Measurements from ENCODE around the gene ERGIC3.

DNA sequence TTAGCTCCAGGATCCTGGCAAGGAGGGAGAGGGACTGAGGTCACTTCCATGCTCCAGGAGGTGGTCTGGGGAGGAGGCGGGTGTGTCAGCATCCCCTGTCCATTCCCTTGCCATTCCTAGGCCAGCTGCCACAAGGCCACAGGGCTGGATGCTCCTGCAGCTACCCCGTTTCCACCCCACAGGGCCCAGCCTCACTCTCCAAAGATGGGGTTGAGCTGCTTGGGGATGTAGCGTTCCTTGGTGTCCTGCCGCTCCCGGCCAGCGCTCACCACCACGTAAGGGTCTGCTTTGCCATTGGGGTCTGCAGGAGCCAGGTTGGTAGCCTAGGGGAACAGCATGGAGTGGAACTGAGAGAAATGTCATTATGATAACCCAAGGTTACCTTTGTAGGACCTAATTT is 23.0 kb downstream of the ERGIC3 start:
- TF ChIP-seq, protein P1, sequence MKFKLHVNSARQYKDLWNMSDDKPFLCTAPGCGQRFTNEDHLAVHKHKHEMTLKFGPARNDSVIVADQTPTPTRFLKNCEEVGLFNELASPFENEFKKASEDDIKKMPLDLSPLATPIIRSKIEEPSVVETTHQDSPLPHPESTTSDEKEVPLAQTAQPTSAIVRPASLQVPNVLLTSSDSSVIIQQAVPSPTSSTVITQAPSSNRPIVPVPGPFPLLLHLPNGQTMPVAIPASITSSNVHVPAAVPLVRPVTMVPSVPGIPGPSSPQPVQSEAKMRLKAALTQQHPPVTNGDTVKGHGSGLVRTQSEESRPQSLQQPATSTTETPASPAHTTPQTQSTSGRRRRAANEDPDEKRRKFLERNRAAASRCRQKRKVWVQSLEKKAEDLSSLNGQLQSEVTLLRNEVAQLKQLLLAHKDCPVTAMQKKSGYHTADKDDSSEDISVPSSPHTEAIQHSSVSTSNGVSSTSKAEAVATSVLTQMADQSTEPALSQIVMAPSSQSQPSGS (tag by site-specific recombination; IDR thresholded peaks at IDR 0.05; ENCODE audit: low read depth), result no peak
- TF ChIP-seq ZNF202 (tag by site-specific recombination; IDR thresholded peaks at IDR 0.05; ENCODE audit: borderline replicate concordance) (no peak), ZNF501 (tag by site-specific recombination; IDR thresholded peaks at IDR 0.05) (no peak), ZNF24 (tag by site-specific recombination; IDR thresholded peaks at IDR 0.05) (no peak), ZNF174 (tag by site-specific recombination; IDR thresholded peaks at IDR 0.05) (no peak), ZFP41 (tag by site-specific recombination; IDR thresholded peaks at IDR 0.05; ENCODE audit: borderline replicate concordance) (no peak), FEZF1 (tag by site-specific recombination; IDR thresholded peaks at IDR 0.05) (no peak), YY1 (tag by site-specific recombination; IDR thresholded peaks at IDR 0.05) (no peak), ZNF138 (tag by site-specific recombination; IDR thresholded peaks at IDR 0.05; ENCODE audit: borderline replicate concordance) (no peak)
- TF ChIP-seq, protein P2, sequence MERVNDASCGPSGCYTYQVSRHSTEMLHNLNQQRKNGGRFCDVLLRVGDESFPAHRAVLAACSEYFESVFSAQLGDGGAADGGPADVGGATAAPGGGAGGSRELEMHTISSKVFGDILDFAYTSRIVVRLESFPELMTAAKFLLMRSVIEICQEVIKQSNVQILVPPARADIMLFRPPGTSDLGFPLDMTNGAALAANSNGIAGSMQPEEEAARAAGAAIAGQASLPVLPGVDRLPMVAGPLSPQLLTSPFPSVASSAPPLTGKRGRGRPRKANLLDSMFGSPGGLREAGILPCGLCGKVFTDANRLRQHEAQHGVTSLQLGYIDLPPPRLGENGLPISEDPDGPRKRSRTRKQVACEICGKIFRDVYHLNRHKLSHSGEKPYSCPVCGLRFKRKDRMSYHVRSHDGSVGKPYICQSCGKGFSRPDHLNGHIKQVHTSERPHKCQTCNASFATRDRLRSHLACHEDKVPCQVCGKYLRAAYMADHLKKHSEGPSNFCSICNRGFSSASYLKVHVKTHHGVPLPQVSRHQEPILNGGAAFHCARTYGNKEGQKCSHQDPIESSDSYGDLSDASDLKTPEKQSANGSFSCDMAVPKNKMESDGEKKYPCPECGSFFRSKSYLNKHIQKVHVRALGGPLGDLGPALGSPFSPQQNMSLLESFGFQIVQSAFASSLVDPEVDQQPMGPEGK (tag by site-specific recombination; IDR thresholded peaks at IDR 0.05), result no peak
- TF ChIP-seq, protein P3, sequence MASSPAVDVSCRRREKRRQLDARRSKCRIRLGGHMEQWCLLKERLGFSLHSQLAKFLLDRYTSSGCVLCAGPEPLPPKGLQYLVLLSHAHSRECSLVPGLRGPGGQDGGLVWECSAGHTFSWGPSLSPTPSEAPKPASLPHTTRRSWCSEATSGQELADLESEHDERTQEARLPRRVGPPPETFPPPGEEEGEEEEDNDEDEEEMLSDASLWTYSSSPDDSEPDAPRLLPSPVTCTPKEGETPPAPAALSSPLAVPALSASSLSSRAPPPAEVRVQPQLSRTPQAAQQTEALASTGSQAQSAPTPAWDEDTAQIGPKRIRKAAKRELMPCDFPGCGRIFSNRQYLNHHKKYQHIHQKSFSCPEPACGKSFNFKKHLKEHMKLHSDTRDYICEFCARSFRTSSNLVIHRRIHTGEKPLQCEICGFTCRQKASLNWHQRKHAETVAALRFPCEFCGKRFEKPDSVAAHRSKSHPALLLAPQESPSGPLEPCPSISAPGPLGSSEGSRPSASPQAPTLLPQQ (tag by site-specific recombination; IDR thresholded peaks at IDR 0.05), result no peak
- TF ChIP-seq, protein P4, sequence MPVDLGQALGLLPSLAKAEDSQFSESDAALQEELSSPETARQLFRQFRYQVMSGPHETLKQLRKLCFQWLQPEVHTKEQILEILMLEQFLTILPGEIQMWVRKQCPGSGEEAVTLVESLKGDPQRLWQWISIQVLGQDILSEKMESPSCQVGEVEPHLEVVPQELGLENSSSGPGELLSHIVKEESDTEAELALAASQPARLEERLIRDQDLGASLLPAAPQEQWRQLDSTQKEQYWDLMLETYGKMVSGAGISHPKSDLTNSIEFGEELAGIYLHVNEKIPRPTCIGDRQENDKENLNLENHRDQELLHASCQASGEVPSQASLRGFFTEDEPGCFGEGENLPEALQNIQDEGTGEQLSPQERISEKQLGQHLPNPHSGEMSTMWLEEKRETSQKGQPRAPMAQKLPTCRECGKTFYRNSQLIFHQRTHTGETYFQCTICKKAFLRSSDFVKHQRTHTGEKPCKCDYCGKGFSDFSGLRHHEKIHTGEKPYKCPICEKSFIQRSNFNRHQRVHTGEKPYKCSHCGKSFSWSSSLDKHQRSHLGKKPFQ (tag by site-specific recombination; IDR thresholded peaks at IDR 0.05), result no peak
- TF ChIP-seq, protein P5, sequence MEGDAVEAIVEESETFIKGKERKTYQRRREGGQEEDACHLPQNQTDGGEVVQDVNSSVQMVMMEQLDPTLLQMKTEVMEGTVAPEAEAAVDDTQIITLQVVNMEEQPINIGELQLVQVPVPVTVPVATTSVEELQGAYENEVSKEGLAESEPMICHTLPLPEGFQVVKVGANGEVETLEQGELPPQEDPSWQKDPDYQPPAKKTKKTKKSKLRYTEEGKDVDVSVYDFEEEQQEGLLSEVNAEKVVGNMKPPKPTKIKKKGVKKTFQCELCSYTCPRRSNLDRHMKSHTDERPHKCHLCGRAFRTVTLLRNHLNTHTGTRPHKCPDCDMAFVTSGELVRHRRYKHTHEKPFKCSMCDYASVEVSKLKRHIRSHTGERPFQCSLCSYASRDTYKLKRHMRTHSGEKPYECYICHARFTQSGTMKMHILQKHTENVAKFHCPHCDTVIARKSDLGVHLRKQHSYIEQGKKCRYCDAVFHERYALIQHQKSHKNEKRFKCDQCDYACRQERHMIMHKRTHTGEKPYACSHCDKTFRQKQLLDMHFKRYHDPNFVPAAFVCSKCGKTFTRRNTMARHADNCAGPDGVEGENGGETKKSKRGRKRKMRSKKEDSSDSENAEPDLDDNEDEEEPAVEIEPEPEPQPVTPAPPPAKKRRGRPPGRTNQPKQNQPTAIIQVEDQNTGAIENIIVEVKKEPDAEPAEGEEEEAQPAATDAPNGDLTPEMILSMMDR (tag by site-specific recombination; IDR thresholded peaks at IDR 0.05), result no peak
- TF ChIP-seq, protein P6, sequence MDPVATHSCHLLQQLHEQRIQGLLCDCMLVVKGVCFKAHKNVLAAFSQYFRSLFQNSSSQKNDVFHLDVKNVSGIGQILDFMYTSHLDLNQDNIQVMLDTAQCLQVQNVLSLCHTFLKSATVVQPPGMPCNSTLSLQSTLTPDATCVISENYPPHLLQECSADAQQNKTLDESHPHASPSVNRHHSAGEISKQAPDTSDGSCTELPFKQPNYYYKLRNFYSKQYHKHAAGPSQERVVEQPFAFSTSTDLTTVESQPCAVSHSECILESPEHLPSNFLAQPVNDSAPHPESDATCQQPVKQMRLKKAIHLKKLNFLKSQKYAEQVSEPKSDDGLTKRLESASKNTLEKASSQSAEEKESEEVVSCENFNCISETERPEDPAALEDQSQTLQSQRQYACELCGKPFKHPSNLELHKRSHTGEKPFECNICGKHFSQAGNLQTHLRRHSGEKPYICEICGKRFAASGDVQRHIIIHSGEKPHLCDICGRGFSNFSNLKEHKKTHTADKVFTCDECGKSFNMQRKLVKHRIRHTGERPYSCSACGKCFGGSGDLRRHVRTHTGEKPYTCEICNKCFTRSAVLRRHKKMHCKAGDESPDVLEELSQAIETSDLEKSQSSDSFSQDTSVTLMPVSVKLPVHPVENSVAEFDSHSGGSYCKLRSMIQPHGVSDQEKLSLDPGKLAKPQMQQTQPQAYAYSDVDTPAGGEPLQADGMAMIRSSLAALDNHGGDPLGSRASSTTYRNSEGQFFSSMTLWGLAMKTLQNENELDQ (tag by site-specific recombination; IDR thresholded peaks at IDR 0.05; ENCODE audit: low read depth), result no peak

Measured in HEK293 (cell line).